SK-N-SH treated with all-trans-retinoic acid at 6 μM for 48 hours (cell line): ENCODE measurements around the gene ANTXRL.

Experiments used
- ARNTL ChIP-seq: fragments of 450-650 bp; formaldehyde crosslinking; IDR thresholded peaks from 2 replicates; pipeline ENCODE4 v1.5.0; 2020; ENCODE audit warnings: low read depth, mild to moderate bottlenecking, moderate library complexity, borderline replicate concordance
- BACH2 ChIP-seq: fragments of 250-450 bp; sonication (Bioruptor Pico); IDR thresholded peaks from 2 replicates; pipeline ENCODE4 v1.9.0; 2021; ENCODE audit warnings: mild to moderate bottlenecking, borderline replicate concordance
- CREB5 ChIP-seq: fragments of 250-450 bp; sonication (Bioruptor Pico); IDR thresholded peaks from 2 replicates; pipeline ENCODE4 v1.5.1; 2020; ENCODE audit warnings: low read depth, mild to moderate bottlenecking, moderate library complexity
- ESRRG ChIP-seq: fragments of 250-450 bp; sonication (Bioruptor Pico); IDR thresholded peaks from 2 replicates; pipeline ENCODE4 v1.6.1; 2021; ENCODE audit warnings: mild to moderate bottlenecking
- GLIS3 ChIP-seq: fragments of 250-450 bp; sonication (Bioruptor Pico); IDR thresholded peaks from 2 replicates; pipeline ENCODE4 v1.5.0; 2020; ENCODE audit warnings: mild to moderate bottlenecking, moderate library complexity
- ISL1 ChIP-seq: fragments of 250-450 bp; sonication (Bioruptor Pico); IDR thresholded peaks from 2 replicates; pipeline ENCODE4 v2.1.2; 2022; ENCODE audit warnings: mild to moderate bottlenecking, moderate library complexity
- OSR1 ChIP-seq: fragments of 250-450 bp; sonication (Bioruptor Pico); IDR thresholded peaks from 2 replicates; pipeline ENCODE4 v1.8.0; 2022; ENCODE audit warnings: moderate library complexity, mild to moderate bottlenecking, inconsistent platforms
- PATZ1 ChIP-seq: fragments of 250-450 bp; sonication (Bioruptor Pico); IDR thresholded peaks from 2 replicates; pipeline ENCODE4 v1.8.0; 2020; ENCODE audit warnings: mild to moderate bottlenecking, moderate library complexity, borderline replicate concordance
- POU6F1 ChIP-seq: fragments of 250-450 bp; sonication (Bioruptor Pico); IDR thresholded peaks from 2 replicates; pipeline ENCODE4 v1.8.0; 2021; ENCODE audit warnings: low read depth, mild to moderate bottlenecking, moderate library complexity, borderline replicate concordance
- RARB ChIP-seq: fragments of 250-450 bp; sonication (Bioruptor Pico); IDR thresholded peaks from 2 replicates; pipeline ENCODE4 v1.8.0; 2021; ENCODE audit warnings: mild to moderate bottlenecking, moderate library complexity
- TSHZ2 ChIP-seq: fragments of 250-450 bp; sonication (Bioruptor Pico); IDR thresholded peaks from 2 replicates; pipeline ENCODE4 v1.5.0; 2020; ENCODE audit warnings: mild to moderate bottlenecking, moderate library complexity
- ZFP3 ChIP-seq: fragments of 250-450 bp; sonication (Bioruptor Pico); IDR thresholded peaks from 2 replicates; pipeline ENCODE4 v1.5.0; 2020; ENCODE audit warnings: mild to moderate bottlenecking, moderate library complexity
- ZFP30 ChIP-seq: fragments of 450-650 bp; formaldehyde crosslinking; IDR thresholded peaks from 2 replicates; pipeline ENCODE4 v1.5.0; 2022; ENCODE audit warnings: mild to moderate bottlenecking, moderate library complexity
- ZNF70 ChIP-seq: fragments of 450-650 bp; formaldehyde crosslinking; IDR thresholded peaks from 2 replicates; pipeline ENCODE4 v1.5.0; 2020; ENCODE audit warnings: mild to moderate bottlenecking, moderate library complexity

GRCh38 chr10:46270086-46270811 is 16.5 kb upstream of the ANTXRL start:
- TF ChIP-seq RARB = no peak
- TF ChIP-seq CREB5 (CRISPR knock-in tag) = no peak
- TF ChIP-seq TSHZ2 = no peak
- no peak for TF ChIP-seq ZFP3 (CRISPR knock-in tag)
- TF ChIP-seq POU6F1 = no peak
- TF ChIP-seq OSR1 = no peak
- no peak for TF ChIP-seq ISL1 (CRISPR knock-in tag)
- no peak for TF ChIP-seq PATZ1
- TF ChIP-seq BACH2 (CRISPR knock-in tag) = no peak
- TF ChIP-seq ZNF70 (CRISPR knock-in tag) = no peak
- TF ChIP-seq ESRRG (CRISPR knock-in tag) = no peak
- no peak for TF ChIP-seq ARNTL (CRISPR knock-in tag)
- no peak for TF ChIP-seq GLIS3
- no peak for TF ChIP-seq ZFP30
